WTC11 (cell line): ENCODE results near the gene CD44. TPM values are rescaled to one million over a fixed set of nuclear protein-coding genes. Genes with fewer than 3 reads are reported as not detected.

ENCODE experiments used
- ATAC-seq: fragments of 200-7000 bp; cut with Tn5 transposase; 2 replicates; pipeline ENCODE4 v1.10.0; 2021; ENCODE audit warnings: mild to moderate bottlenecking, moderate library complexity
- CTCF ChIA-PET: fragments of 300-600 bp; sonication (Branson Sonifier 250); formaldehyde crosslinking; loops from one replicate; lab custom pipeline; 2021; ENCODE audit warnings: antibody characterized with exemption; lab: Charles Lee
- POLR2A ChIA-PET: fragments of 350-600 bp; sonication (Branson Sonifier 250); formaldehyde crosslinking; loops from one replicate; lab custom pipeline; 2021; ENCODE audit warnings: antibody characterized with exemption; lab: Charles Lee
- DNase-seq: peaks from one replicate; pipeline ENCODE4 v3.0.0; 2021; ENCODE audit warnings: low spot score
- H3K27ac Mint-ChIP-seq: 2 replicates; pipeline ENCODE4 v1.8.0; 2021; ENCODE audit warnings: mixed read lengths
- H3K27me3 Mint-ChIP-seq: 2 replicates; pipeline ENCODE4 v1.8.0; 2021; ENCODE audit warnings: low read depth, mild to moderate bottlenecking, moderate library complexity, mixed read lengths
- H3K36me3 Mint-ChIP-seq: 2 replicates; pipeline ENCODE4 v1.8.0; 2021; ENCODE audit warnings: mixed read lengths
- H3K4me1 Mint-ChIP-seq: 2 replicates; pipeline ENCODE4 v1.8.0; 2022; ENCODE audit warnings: mixed read lengths
- H3K4me3 Mint-ChIP-seq: 2 replicates; pipeline ENCODE4 v1.8.0; 2021; ENCODE audit warnings: mild to moderate bottlenecking, moderate library complexity, mixed read lengths
- H3K9me3 Mint-ChIP-seq: 2 replicates; pipeline ENCODE4 v1.8.0; 2021; ENCODE audit warnings: mixed read lengths
- AFF4 ChIP-seq: sonication (generic); formaldehyde crosslinking; IDR thresholded peaks from 2 replicates; pipeline ENCODE4 v1.8.1; 2023; ENCODE audit warnings: mild to moderate bottlenecking, missing genetic modification reagents, borderline replicate concordance
- ATF2 ChIP-seq: sonication (generic); formaldehyde crosslinking; IDR thresholded peaks from 2 replicates; pipeline ENCODE4 v1.8.1; 2022; ENCODE audit warnings: low read depth, missing genetic modification reagents, borderline replicate concordance
- ATF3 ChIP-seq: sonication (generic); formaldehyde crosslinking; conservative IDR thresholded peaks from 2 replicates; pipeline ENCODE4 v1.8.1; 2022; ENCODE audit warnings: mild to moderate bottlenecking, missing genetic modification reagents
- E2F5 ChIP-seq: sonication (generic); formaldehyde crosslinking; IDR thresholded peaks from 2 replicates; pipeline ENCODE4 v1.8.1; 2022; ENCODE audit warnings: mild to moderate bottlenecking, moderate library complexity, missing genetic modification reagents
- FOXP4 ChIP-seq: sonication (generic); formaldehyde crosslinking; IDR thresholded peaks from 2 replicates; pipeline ENCODE4 v1.8.0; 2022; ENCODE audit warnings: mild to moderate bottlenecking, missing genetic modification reagents
- GTF2I ChIP-seq: fragments of 250-450 bp; sonication (Bioruptor Pico); conservative IDR thresholded peaks from 2 replicates; pipeline ENCODE4 v1.4.0; 2021; ENCODE audit warnings: mild to moderate bottlenecking
- HMGXB4 ChIP-seq: sonication (generic); formaldehyde crosslinking; IDR thresholded peaks from 2 replicates; pipeline ENCODE4 v1.8.1; 2023; ENCODE audit warnings: mild to moderate bottlenecking, moderate library complexity, missing genetic modification reagents
- MLX ChIP-seq: sonication (generic); formaldehyde crosslinking; IDR thresholded peaks from 2 replicates; pipeline ENCODE4 v1.8.1; 2023; ENCODE audit warnings: mild to moderate bottlenecking, missing genetic modification reagents, moderate library complexity
- OVOL2 ChIP-seq: fragments of 250-450 bp; sonication (Bioruptor Pico); IDR thresholded peaks from 2 replicates; pipeline ENCODE4 v1.9.0; 2021; ENCODE audit warnings: mild to moderate bottlenecking, borderline replicate concordance
- PREB ChIP-seq: sonication (generic); formaldehyde crosslinking; IDR thresholded peaks from 2 replicates; pipeline ENCODE4 v1.8.1; 2022; ENCODE audit warnings: mild to moderate bottlenecking, missing genetic modification reagents, moderate library complexity, borderline replicate concordance
- USF2 ChIP-seq: sonication (generic); formaldehyde crosslinking; IDR thresholded peaks from 2 replicates; pipeline ENCODE4 v1.8.1; 2023; ENCODE audit warnings: mild to moderate bottlenecking, missing genetic modification reagents, moderate library complexity
- ZNF219 ChIP-seq: sonication (generic); formaldehyde crosslinking; IDR thresholded peaks from 2 replicates; pipeline ENCODE4 v1.8.0; 2023; ENCODE audit warnings: missing genetic modification reagents, mild to moderate bottlenecking, borderline replicate concordance
- total RNA-seq: library from RNA; stranded (reverse); gene quantifications from 3 replicates; pipeline ENCODE4 v1.2.3, GENCODE V29; 2021

Gene CD44
- total RNA-seq, 1 experiment from 2014 or later: 12.0 TPM

GRCh38 chr11:35206616-35207015 lies 67.6 kb downstream of the CD44 start:
- no peak overlapping the region for H3K27ac Mint-ChIP-seq
- ChIA-PET CTCF (no interaction called here), POLR2A (no interaction called here)
- H3K27me3 Mint-ChIP-seq: no peaks in the 10 kb centered on the region; the same call in 1 of the 2 replicates
- TF ChIP-seq HMGXB4: no peak
- TF ChIP-seq ATF3 (CRISPR knock-in tag): no peak
- TF ChIP-seq E2F5: no peak
- no peak for TF ChIP-seq ZNF219 (CRISPR knock-in tag)
- no peak for TF ChIP-seq AFF4 (CRISPR knock-in tag)
- no peak for TF ChIP-seq GTF2I (CRISPR knock-in tag)
- TF ChIP-seq ATF2 (CRISPR knock-in tag): no peak
- TF ChIP-seq PREB (CRISPR knock-in tag): no peak
- TF ChIP-seq USF2 (CRISPR knock-in tag): no peak
- no peak for TF ChIP-seq MLX (CRISPR knock-in tag)
- no peak for TF ChIP-seq OVOL2
- no peak for TF ChIP-seq FOXP4 (CRISPR knock-in tag)
- H3K36me3 Mint-ChIP-seq: peaks cover 9% of the 10 kb centered on the region; the same call in 1 of the 2 replicates
- ATAC-seq: no peak
- H3K4me1 Mint-ChIP-seq: peaks cover 31% of the 10 kb centered on the region
- H3K9me3 Mint-ChIP-seq: peaks cover 18% of the 10 kb centered on the region
- no peak for DNase-seq
- H3K4me3 Mint-ChIP-seq: no peak overlapping the region
